ENCODE data around the gene DENND4A. TPM values are rescaled to one million over a fixed set of nuclear protein-coding genes. Genes with fewer than 3 reads are reported as not detected.

Gene DENND4A
- polyA plus RNA-seq, 2 of the 4 experiments (the other 2 are of a cell fraction) = 5.6 to 16.8 TPM

DNA sequence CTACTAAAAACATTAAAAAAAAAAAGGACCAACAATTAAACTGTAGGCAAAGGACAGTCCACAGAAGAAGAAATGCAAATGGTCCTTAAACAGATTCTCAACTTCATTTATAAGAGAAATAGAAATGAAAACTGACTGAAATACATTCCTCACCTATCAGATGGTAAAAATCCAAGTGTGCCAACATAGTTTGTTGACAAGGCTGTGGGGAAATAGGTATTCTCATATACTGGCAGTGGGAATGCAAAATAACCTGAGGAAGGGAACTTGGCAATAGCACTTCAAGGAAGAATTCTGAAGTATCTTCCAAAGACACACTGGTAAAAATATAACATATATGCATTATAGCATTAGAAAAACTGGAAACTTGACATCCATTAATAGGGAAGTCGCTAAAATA lies 116.5 kb downstream of the DENND4A start:
- no peak for ATAC-seq
- TF ChIP-seq SMC3 (IDR thresholded peaks at IDR 0.05) (no peak), POLR2A (IDR thresholded peaks at IDR 0.05; ENCODE audit: low read length) (no peak)

GRCh38 chr15:65666257-65666656 lies 125.8 kb downstream of the DENND4A start:
- Histone ChIP-seq H3K4me2 (peak overlapping the region; percentile 48), H3K4me1 (peaks cover 11% of the 10 kb centered on the region), H3K9me3 (no peaks in the 10 kb centered on the region), H3K27ac (peak overlapping the region; percentile 59 to 64; a peak in 4 of 6 replicates), H3K4me3 (no peak overlapping the region)
- FAIRE-seq = peak; percentile 73
- ATAC-seq = peak; percentile 74 to 96
- ChIA-PET POLR2A (no interaction called here), CTCF (no interaction called here)
- 12% methylated on average over 3 of the region's 3 CpGs for WGBS (ENCODE audit: missing lambda C conversion rate)
- TF ChIP-seq KDM1A (IDR thresholded peaks at IDR 0.05; ENCODE audit: low read depth) (no peak), RAD21 (conservative IDR thresholded peaks at IDR 0.05 in 1 of 2, IDR thresholded peaks at IDR 0.05 in 1 of 2) (0 out of 5 replicates have a peak, but pooled peaks of 1 of the 2 experiments have one; percentile 17)
- peak in 1 of 2 experiments; percentile 49 for DNase-seq (ENCODE audit: low read depth in 1 of 2, low spot score in 1 of 2)

More for the DNA sequence above, 116.5 kb downstream of the DENND4A start:
- ChIA-PET POLR2A (no interaction called here), CTCF (interaction anchor here (1.2 to 1.6 kb wide), 2 partner anchors 14 to 37 kb away, joined by 3 read pairs; no protein-coding TSS in a partner anchor)
- FAIRE-seq (no peak), DNase-seq (ENCODE audit: low read depth in 1 of 2, low spot score in 1 of 2) (no peak)
- H3K4me2 ChIP-seq = no peak overlapping the region
- H3K9me3 ChIP-seq = no peaks in the 10 kb centered on the region
- WGBS (ENCODE audit: missing lambda C conversion rate) = 23% methylated on average over 1 of the region's 1 CpG
- no peak overlapping the region for H3K27ac ChIP-seq
- H3K4me1 ChIP-seq = no peaks in the 10 kb centered on the region
- no peak overlapping the region for H3K4me3 ChIP-seq

- Histone ChIP-seq H3K9me3 (no peaks in the 10 kb centered on the region), H3K4me2 (no peak overlapping the region), H3K4me1 (peaks cover 11% of the 10 kb centered on the region), H3K27ac (no peak overlapping the region), H3K4me3 (no peak overlapping the region)
- FAIRE-seq (no peak), ATAC-seq (no peak), DNase-seq (ENCODE audit: low read depth in 1 of 2, low spot score in 1 of 2) (no peak)
- CTCF ChIA-PET = interaction anchor here (0.7 to 21.1 kb wide), 2 partner anchors 21 to 96 kb away, joined by 3 to 229 read pairs; no protein-coding TSS in a partner anchor
- TF ChIP-seq MAZ (IDR thresholded peaks at IDR 0.05; ENCODE audit: borderline replicate concordance, low read depth, low read length) (no peak), HDAC2 (IDR thresholded peaks at IDR 0.05) (no peak), RARB (CRISPR knock-in tag; IDR thresholded peaks at IDR 0.05) (no peak), POLR2A (IDR thresholded peaks at IDR 0.05; ENCODE audit: low read length) (no peak), RFX5 (IDR thresholded peaks at IDR 0.05) (no peak), TFCP2L1 (CRISPR knock-in tag; IDR thresholded peaks at IDR 0.05) (no peak), USF2 (IDR thresholded peaks at IDR 0.05) (no peak), ZC3H11A (IDR thresholded peaks at IDR 0.05) (no peak)
- 91% methylated on average over 3 of the region's 3 CpGs for WGBS (ENCODE audit: missing lambda C conversion rate)
- POLR2A ChIA-PET = interaction anchor here (0.6 kb wide), 1 partner anchor 169 kb away, joined by 3 read pairs; no protein-coding TSS in a partner anchor
Measured at GRCh38 chr15:65663521-65663920, 128.6 kb downstream of the DENND4A start.

DNA sequence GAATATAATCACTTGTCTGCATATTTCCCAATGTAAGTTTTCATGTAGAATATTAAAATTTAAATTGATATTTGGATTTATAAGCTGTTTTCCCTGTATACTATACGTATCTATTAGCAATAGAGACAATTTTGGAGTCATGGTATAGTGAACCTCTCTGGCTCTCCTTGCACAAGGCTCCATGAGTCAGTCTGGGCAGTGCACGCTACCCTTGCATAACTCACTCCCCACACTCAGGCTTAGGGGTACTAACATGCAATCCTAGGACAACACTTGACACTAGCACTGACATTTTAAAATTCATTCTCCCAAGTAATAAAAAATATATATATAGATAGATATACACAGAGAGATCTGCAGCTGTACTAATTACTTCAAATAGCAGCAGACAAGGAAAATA lies 131.2 kb downstream of the DENND4A start:
- Histone ChIP-seq H3K4me1 (peaks cover 3% of the 10 kb centered on the region), H3K4me3 (no peak overlapping the region), H3K4me2 (no peak overlapping the region), H3K27ac (no peak overlapping the region), H3K9me3 (no peaks in the 10 kb centered on the region)
- 71% methylated on average over 2 of the region's 2 CpGs for WGBS (ENCODE audit: missing lambda C conversion rate)
- ATAC-seq (no peak), FAIRE-seq (no peak), DNase-seq (ENCODE audit: low read depth in 1 of 2, low spot score in 1 of 2) (no peak)
- TF ChIP-seq JUN (IDR thresholded peaks at IDR 0.05) = no peak
- no peak for TF ChIP-seq HEYL (CRISPR knock-in tag; IDR thresholded peaks at IDR 0.05)
- no peak for TF ChIP-seq ZSCAN20 (CRISPR knock-in tag; IDR thresholded peaks at IDR 0.05)
- TF ChIP-seq FOSL2 (IDR thresholded peaks at IDR 0.05) = no peak
- no peak for TF ChIP-seq FOSL2 (CRISPR knock-in tag; IDR thresholded peaks at IDR 0.05)
- TF ChIP-seq BCL3 (IDR thresholded peaks at IDR 0.05) = no peak
- TF ChIP-seq EHF (CRISPR knock-in tag; IDR thresholded peaks at IDR 0.05) = no peak
- TF ChIP-seq KDM5A (IDR thresholded peaks at IDR 0.05) = no peak
- no peak for TF ChIP-seq NFE2L2 (conservative IDR thresholded peaks at IDR 0.05; ENCODE audit: low read length)
- TF ChIP-seq GATA3 (IDR thresholded peaks at IDR 0.05; ENCODE audit: borderline replicate concordance) = no peak
- no peak for TF ChIP-seq TP53 (CRISPR knock-in tag; IDR thresholded peaks at IDR 0.05)
- no peak for TF ChIP-seq MAZ (IDR thresholded peaks at IDR 0.05; ENCODE audit: borderline replicate concordance, low read depth, low read length)
- no peak for TF ChIP-seq ZFP36 (IDR thresholded peaks at IDR 0.05; ENCODE audit: borderline replicate concordance, partially characterized antibody)
- no peak for TF ChIP-seq USF2 (IDR thresholded peaks at IDR 0.05)
- ChIA-PET POLR2A (no interaction called here), CTCF (interaction anchor here (0.6 to 21.1 kb wide), 6 partner anchors 9 to 340 kb away, joined by 3 to 229 read pairs (median 3); no protein-coding TSS in a partner anchor)
